NT2/D1 (cell line): ENCODE data around the gene CCPG1.

Experiments
- SUZ12 ChIP-seq: IDR thresholded peaks from 2 replicates; pipeline ENCODE4 v1.6.1; 2011; ENCODE audit not compliant: insufficient read length, insufficient read depth; ENCODE audit errors: extremely low read depth
- ZNF274 ChIP-seq: IDR thresholded peaks from 2 replicates; pipeline ENCODE4 v1.6.1; 2011; ENCODE audit warnings: mild to moderate bottlenecking, low read depth, low read length

DNA sequence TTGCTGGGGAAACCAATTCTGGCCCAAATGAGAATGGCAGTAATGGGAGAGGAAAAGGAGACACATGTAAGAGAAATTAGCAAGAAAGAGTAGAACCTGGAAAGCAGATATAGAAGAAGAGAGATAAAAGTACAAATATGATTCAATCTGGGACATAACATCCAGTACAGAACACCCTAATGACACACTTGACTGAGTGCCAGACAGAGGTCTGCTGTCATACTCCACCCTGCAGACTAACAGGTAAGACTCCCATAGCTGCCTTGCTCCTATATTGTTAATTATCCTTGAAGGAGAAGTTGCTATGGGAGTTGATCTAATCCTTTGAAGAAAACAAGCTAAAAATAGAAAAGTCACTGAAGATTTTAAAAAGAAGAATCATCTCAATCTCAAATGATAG, 21.1 kb downstream of the CCPG1 start:
- TF ChIP-seq ZNF274 = no peak
- TF ChIP-seq SUZ12 = no peak
